K562 (cell line): Measurements from ENCODE around the gene CDKL4. TPM values are rescaled to one million over a fixed set of nuclear protein-coding genes. Genes with fewer than 3 reads are reported as not detected.
A peak's percentile ranks its signal among the peaks of the same experiment; 100 is the strongest.

ENCODE experiments used
- ATAC-seq: fragments of 200-7000 bp; cut with Tn5 transposase; 3 replicates; pipeline ENCODE4 v1.9.1; 2020; ENCODE audit warnings: moderate library complexity
- BruUV-seq: library from RNA; stranded (reverse); fragments of 400-500 nt; replicated peaks from 2 replicates; lab custom pipeline; 2021; lab: Mats Ljungman, UMichigan
- CTCF ChIA-PET: fragments of 300-600 bp; formaldehyde crosslinking; extraction: SDS; loops from one replicate; lab custom pipeline; 2021; ENCODE audit warnings: low intra/inter-chr PET ratio; lab: Yijun Ruan, JAX
- POLR2A ChIA-PET: fragments of 300-600, 350-650 bp; sonication (Branson Sonifier 250); formaldehyde crosslinking; extraction: SDS; loops from one replicate; lab custom pipeline; 2021; ENCODE audit warnings: antibody characterized with exemption, inconsistent platforms; lab: Yijun Ruan, JAX
- DNase-seq, 4 experiments: peaks; one replicate each; pipeline versions ENCODE4 v3.0.0 to v3.0.0-alpha.2; 2011 to 2018; ENCODE audit warnings: low spot score in 3 of 4, mixed read lengths in 3 of 4; ENCODE audit errors: extremely low read depth in 1 of 4
- FAIRE-seq: peaks from 2 replicates; lab custom pipeline; 2011; peaks lifted over from hg19 to GRCh38; lab: Jason Lieb, UNC
- H2AFZ ChIP-seq: 2 replicates; pipeline ENCODE4 v1.6.0; 2011; ENCODE audit warnings: low read depth, low read length, control low read depth, inconsistent platforms
- H3K27ac ChIP-seq: fragments of 200-600 bp; 3 replicates; pipeline ENCODE4 v1.8.0; 2011; ENCODE audit warnings: low read depth, mild to moderate bottlenecking, control low read depth, inconsistent platforms, low read length, moderate library complexity, mixed read lengths; ENCODE audit errors: extremely low read depth
- H3K27me3 ChIP-seq, 2 experiments: fragments of 300-600 bp in 1 of 2; 2 replicates in 1 of 2; 3 replicates in 1 of 2; pipeline versions ENCODE4 v1.6.0 to v1.8.0; 2011; ENCODE audit warnings: inconsistent platforms in 2 of 2, low read length in 2 of 2, mild to moderate bottlenecking in 1 of 2, mixed read lengths in 1 of 2, moderate library complexity in 1 of 2; ENCODE audit not compliant: control insufficient read depth in 2 of 2, insufficient read depth in 2 of 2
- H3K36me3 ChIP-seq: fragments of 300-600 bp; 3 replicates; pipeline ENCODE4 v1.8.0; 2011; ENCODE audit warnings: mild to moderate bottlenecking, low read length, inconsistent platforms; ENCODE audit not compliant: control insufficient read depth, insufficient read depth
- H3K4me1 ChIP-seq, 2 experiments: fragments of 200-600 bp in 1 of 2; replicated peaks in 1 of 2; 2 replicates in 1 of 2; 3 replicates in 1 of 2; pipeline versions ENCODE4 v1.5.1 to v1.8.0; 2011; ENCODE audit warnings: inconsistent platforms in 2 of 2, low read length in 2 of 2, mild to moderate bottlenecking in 1 of 2, mixed read lengths in 1 of 2, moderate library complexity in 1 of 2; ENCODE audit not compliant: control insufficient read depth in 2 of 2, insufficient read depth in 2 of 2
- H3K4me2 ChIP-seq: 2 replicates; pipeline ENCODE4 v1.6.1; 2011; ENCODE audit warnings: low read length, control low read depth, inconsistent platforms, mixed read lengths; ENCODE audit not compliant: insufficient read depth
- H3K4me3 ChIP-seq: fragments of 200-600 bp; sonication (generic), shearing (Covaris generic); 2 replicates; pipeline ENCODE4 v1.5.1; 2016; ENCODE audit warnings: control low read depth, inconsistent platforms
- H3K79me2 ChIP-seq: fragments of 200-600 bp; 3 replicates; pipeline ENCODE4 v1.8.0; 2011; ENCODE audit warnings: low read length, inconsistent platforms; ENCODE audit not compliant: control insufficient read depth, insufficient read depth
- H3K9ac ChIP-seq, 2 experiments: 2 replicates each; pipeline versions ENCODE4 v1.6.0 to v1.6.1; 2011; ENCODE audit warnings: low read depth in 2 of 2, low read length in 2 of 2, control low read depth in 1 of 2, inconsistent platforms in 1 of 2, mild to moderate bottlenecking in 1 of 2, mixed read lengths in 1 of 2; ENCODE audit not compliant: insufficient read depth in 1 of 2
- H3K9me1 ChIP-seq: one replicate; pipeline ENCODE4 v1.6.0; 2011; ENCODE audit warnings: inconsistent platforms, mild to moderate bottlenecking, low read length, moderate library complexity; ENCODE audit not compliant: control insufficient read depth, insufficient read depth
- H3K9me3 ChIP-seq: replicated peaks from 2 replicates; pipeline ENCODE4 v1.5.1; 2011; ENCODE audit warnings: low read depth, low read length, inconsistent platforms; ENCODE audit not compliant: control insufficient read depth, insufficient read depth
- H4K20me1 ChIP-seq: replicated peaks from 2 replicates; pipeline ENCODE4 v1.6.1; 2011; ENCODE audit warnings: low read length, inconsistent platforms, mixed read lengths; ENCODE audit not compliant: control insufficient read depth, insufficient read depth
- FOXK2 ChIP-seq, 2 experiments: fragments of 450-650 bp; IDR thresholded peaks in 1 of 2; conservative IDR thresholded peaks in 1 of 2; 2 replicates each; pipeline ENCODE4 v1.6.1; 2016; ENCODE audit warnings: low read depth in 2 of 2, mild to moderate bottlenecking in 1 of 2
- NCOA2 ChIP-seq, 2 experiments: fragments of 450-650 bp; IDR thresholded peaks; 2 replicates each; pipeline ENCODE4 v1.6.1; 2018; ENCODE audit warnings: mild to moderate bottlenecking in 2 of 2, moderate library complexity in 1 of 2; ENCODE audit not compliant: partially characterized antibody in 2 of 2
- ZBTB9 ChIP-seq: fragments of 450-650 bp; formaldehyde crosslinking; IDR thresholded peaks from 2 replicates; pipeline ENCODE4 v1.4.0; 2020; ENCODE audit warnings: mild to moderate bottlenecking, moderate library complexity
- WGBS: fragments of 100-300 bp; shearing (Covaris generic); methylation state at CpG from one replicate; pipeline ENCODE4 v1.1.6; 2016; ENCODE audit warnings: low coverage, mixed read lengths; ENCODE audit not compliant: insufficient coverage; ENCODE audit errors: missing lambda C conversion rate; 5-methylcytosine and 5-hydroxymethylcytosine counted together
- in situ Hi-C: fragments of 300-500 bp; cut with MboI; formaldehyde crosslinking; loops from 4 replicates; pipeline ENCODE4 v1.15.0; 2018; ENCODE audit warnings: inconsistent platforms, mixed read lengths
- intact Hi-C: fragments of 100-400 bp; cut with micrococcal nuclease; formaldehyde crosslinking; loops from 2 replicates; pipeline ENCODE4 v1.14.2; 2022
- polyA plus RNA-seq, 8 experiments: library from polyadenylated mRNA; depleted of rRNA in 4 of 8; stranded (reverse) in 5 of 8; unstranded in 3 of 8; fragments of >200 nt; fragmentation: Nextera tagmentation in 2 of 8; fragmentation: Illumina TruSeq in 1 of 8; extraction: Ambion mirVana in 2 of 8; extraction: Trizol in 1 of 8; gene quantifications; 2 replicates each; pipeline versions ENCODE4 v1.2.1 to v1.2.3, GENCODE V29; 2011 to 2014; ENCODE audit warnings: inconsistent platforms in 1 of 8, missing spikeins in 1 of 8
- total RNA-seq, 7 experiments: library from RNA; depleted of rRNA in 6 of 7; stranded (reverse); fragments of >200 nt in 6 of 7; fragmentation: Illumina TruSeq in 2 of 7; extraction: Trizol in 2 of 7; gene quantifications; 2 replicates each; pipeline versions ENCODE4 v1.2.1 to v1.2.3, GENCODE V29; 2011 to 2021; ENCODE audit warnings: low replicate concordance in 1 of 7
- TF ChIP-seq, protein P1 (sequence below), 2 experiments: fragments of 150-350 bp in 1 of 2; IDR thresholded peaks; 2 replicates each; pipeline ENCODE4 v1.6.1; 2012 to 2016; ENCODE audit warnings: low read depth in 2 of 2, low read length in 2 of 2, mild to moderate bottlenecking in 1 of 2, moderate library complexity in 1 of 2

CDKL4 gene
- total and polyA plus RNA-seq, 9 of the 15 experiments (the other 6 are each of a cell fraction or from before 2014, with no cell fraction given) = not detected

- intact Hi-C loops = loop anchor here (1.0 kb wide), 1 partner anchor 17 kb away; no protein-coding TSS in a partner anchor
- BruUV-seq = no TSS peak
- ChIA-PET POLR2A (interaction anchor here (0.9 to 2.0 kb wide), 4 partner anchors 12 to 390 kb away, joined by 3 to 12 read pairs (median 5); partner anchors contain the start of genes SOS1 and SRSF7), CTCF (no interaction called here)
- WGBS = 6% methylated on average over 8 of the region's 8 CpGs
- FAIRE-seq (peak; percentile 91), DNase-seq (peak; percentile 39 to 87 (median 58)), ATAC-seq (peak; percentile 89)
- Histone ChIP-seq H3K9me1 (no peaks in the 10 kb centered on the region), H3K79me2 (no peaks in the 10 kb centered on the region), H3K9ac (peak overlapping the region in 1 of 2 experiments; percentile 22; a peak in 1 of 4 replicates), H3K36me3 (no peaks in the 10 kb centered on the region), H2AFZ (peak overlapping the region; percentile 63), H3K4me3 (no peak overlapping the region), H3K4me1 (peaks cover 12 to 30% of the 10 kb centered on the region in 2 experiments), H3K27ac (peak overlapping the region; percentile 54; the same call in 2 of the 3 replicates), H3K27me3 (no peaks in the 10 kb centered on the region), H3K4me2 (peak overlapping the region; percentile 57), H3K9me3 (0 out of 2 replicates have a peak, but pooled peaks cover 4% of the 10 kb centered on the region), H4K20me1 (no peaks in the 10 kb centered on the region)
- in situ Hi-C loops = no loop called here
- TF ChIP-seq ZBTB9 (CRISPR knock-in tag) (no peak), FOXK2 (conservative IDR thresholded peaks at IDR 0.05 in 1 of 2, IDR thresholded peaks at IDR 0.05 in 1 of 2; ENCODE audit: low read depth in 2 of 2) (peak; percentile 30 to 50; a peak in 1 of 4 replicates), NCOA2 (IDR thresholded peaks at IDR 0.05; ENCODE audit: partially characterized antibody in 2 of 2) (no peak)
- TF ChIP-seq, protein P1, sequence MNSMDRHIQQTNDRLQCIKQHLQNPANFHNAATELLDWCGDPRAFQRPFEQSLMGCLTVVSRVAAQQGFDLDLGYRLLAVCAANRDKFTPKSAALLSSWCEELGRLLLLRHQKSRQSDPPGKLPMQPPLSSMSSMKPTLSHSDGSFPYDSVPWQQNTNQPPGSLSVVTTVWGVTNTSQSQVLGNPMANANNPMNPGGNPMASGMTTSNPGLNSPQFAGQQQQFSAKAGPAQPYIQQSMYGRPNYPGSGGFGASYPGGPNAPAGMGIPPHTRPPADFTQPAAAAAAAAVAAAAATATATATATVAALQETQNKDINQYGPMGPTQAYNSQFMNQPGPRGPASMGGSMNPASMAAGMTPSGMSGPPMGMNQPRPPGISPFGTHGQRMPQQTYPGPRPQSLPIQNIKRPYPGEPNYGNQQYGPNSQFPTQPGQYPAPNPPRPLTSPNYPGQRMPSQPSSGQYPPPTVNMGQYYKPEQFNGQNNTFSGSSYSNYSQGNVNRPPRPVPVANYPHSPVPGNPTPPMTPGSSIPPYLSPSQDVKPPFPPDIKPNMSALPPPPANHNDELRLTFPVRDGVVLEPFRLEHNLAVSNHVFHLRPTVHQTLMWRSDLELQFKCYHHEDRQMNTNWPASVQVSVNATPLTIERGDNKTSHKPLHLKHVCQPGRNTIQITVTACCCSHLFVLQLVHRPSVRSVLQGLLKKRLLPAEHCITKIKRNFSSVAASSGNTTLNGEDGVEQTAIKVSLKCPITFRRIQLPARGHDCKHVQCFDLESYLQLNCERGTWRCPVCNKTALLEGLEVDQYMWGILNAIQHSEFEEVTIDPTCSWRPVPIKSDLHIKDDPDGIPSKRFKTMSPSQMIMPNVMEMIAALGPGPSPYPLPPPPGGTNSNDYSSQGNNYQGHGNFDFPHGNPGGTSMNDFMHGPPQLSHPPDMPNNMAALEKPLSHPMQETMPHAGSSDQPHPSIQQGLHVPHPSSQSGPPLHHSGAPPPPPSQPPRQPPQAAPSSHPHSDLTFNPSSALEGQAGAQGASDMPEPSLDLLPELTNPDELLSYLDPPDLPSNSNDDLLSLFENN (IDR thresholded peaks at IDR 0.05; ENCODE audit: low read depth in 2 of 2, low read length in 2 of 2) = peak in 1 of 2 experiments; percentile 42; a peak in 1 of 4 replicates
Measured at GRCh38 chr2:39141334-39142271, 102.2 kb downstream of the CDKL4 start.
